Measurements from ENCODE around the gene TBCB. TPM values are rescaled to one million over a fixed set of nuclear protein-coding genes. Genes with fewer than 3 reads are reported as not detected.
"Not testable (repeated sequence)": the region's sequence is repeated elsewhere in the genome, so short reads cannot be mapped to it uniquely, and the experiment has no call there.

Gene TBCB
- total RNA-seq, 1 donor from 2014 or later = 226 TPM

DNA sequence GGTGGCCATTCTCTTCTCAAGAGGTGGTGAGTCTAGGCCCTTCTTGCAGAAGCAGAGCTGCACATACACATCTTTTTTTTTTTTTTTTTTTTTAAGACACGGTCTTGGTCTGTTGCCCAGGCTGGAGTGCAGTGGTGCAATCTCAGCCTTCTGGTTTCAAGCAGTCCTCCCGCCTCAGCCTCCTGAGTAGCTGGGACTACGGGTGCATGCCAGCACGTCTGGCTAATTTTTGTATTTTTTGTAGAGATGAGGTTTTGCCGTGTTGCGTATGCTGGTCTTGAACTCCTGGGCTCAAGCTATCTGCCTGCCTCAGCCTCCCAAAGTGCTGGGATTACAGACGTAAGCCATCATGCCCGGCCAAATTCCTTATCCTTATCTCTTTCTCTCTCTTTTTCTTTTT, 58.6 kb downstream of the TBCB start:
- not testable (repeated sequence) for DNase-seq

Other genes with a start within 250 kb of the TBCB start
- 1.9 and 2.5 TPM in 2 replicates for gene APLP1, start 246.9 kb upstream of the TBCB start, total RNA-seq
- gene NFKBID, start 214.9 kb upstream of the TBCB start, total RNA-seq = 2.7 and 3.2 TPM in 2 replicates
- gene HCST, start 212.9 kb upstream of the TBCB start, total RNA-seq = 0.19 TPM in 1 of 2 replicates, not detected in the other
- gene TYROBP, start 207.2 kb upstream of the TBCB start, total RNA-seq = not detected in 2 replicates
- gene LRFN3, start 179.1 kb upstream of the TBCB start, total RNA-seq = 3.6 and 3.7 TPM in 2 replicates
- 10.1 and 19.6 TPM in 2 replicates for gene SDHAF1, start 120.3 kb upstream of the TBCB start, total RNA-seq
- gene SYNE4, start 106.7 kb upstream of the TBCB start, total RNA-seq = 0.17 TPM in 1 of 2 replicates, not detected in the other
- 12.3 and 15.3 TPM in 2 replicates for gene ALKBH6, start 101.3 kb upstream of the TBCB start, total RNA-seq
- gene CLIP3, start 82.6 kb upstream of the TBCB start, total RNA-seq = 6.7 and 7.8 TPM in 2 replicates
- 1.6 and 2.6 TPM in 2 replicates for gene THAP8, start 61.2 kb upstream of the TBCB start, total RNA-seq
- 2.2 and 8.0 TPM in 2 replicates for gene WDR62, start 60.6 kb upstream of the TBCB start, total RNA-seq
- not detected in 2 replicates for gene OVOL3, start 4.3 kb upstream of the TBCB start, total RNA-seq
- gene POLR2I, start 593 bp upstream of the TBCB start, total RNA-seq = 42.9 and 71.1 TPM in 2 replicates
- 314 and 443 TPM in 2 replicates for gene CAPNS1, start 24.6 kb downstream of the TBCB start, total RNA-seq
- gene COX7A1, start 37.0 kb downstream of the TBCB start, total RNA-seq = 7.1 and 24.0 TPM in 2 replicates
- 2.4 and 6.5 TPM in 2 replicates for gene ZNF565, start 99.2 kb downstream of the TBCB start, total RNA-seq
- 123 and 131 TPM in 2 replicates for gene ZNF146, start 99.6 kb downstream of the TBCB start, total RNA-seq